LNCaP clone FGC (cell line): Measurements from ENCODE around the gene FGA.

ENCODE experiments used
- DNase-seq: peaks from one replicate; pipeline ENCODE4 v3.0.0-alpha.2; 2011; ENCODE audit warnings: low read depth
- H3K4me3 ChIP-seq: 2 replicates; pipeline ENCODE4 v1.5.1; 2011; ENCODE audit warnings: mild to moderate bottlenecking, low read depth, low read length, control low read depth
- CTCF ChIP-seq: IDR thresholded peaks from 2 replicates; pipeline ENCODE4 v1.5.1; 2012; ENCODE audit warnings: mild to moderate bottlenecking; ENCODE audit not compliant: control insufficient read depth, insufficient read depth; ENCODE audit errors: extremely low read depth

Gene FGA

GRCh38 chr4:154588198-154588597, 2.3 kb downstream of the FGA start:
- DNase-seq, result no peak
- no peak for TF ChIP-seq CTCF
- H3K4me3 ChIP-seq, result no peak overlapping the region

GRCh38 chr4:154586296-154587033, 4.1 kb downstream of the FGA start:
- no peak overlapping the region for H3K4me3 ChIP-seq
- DNase-seq, result no peak

GRCh38 chr4:154585369-154586018, 5.0 kb downstream of the FGA start:
- H3K4me3 ChIP-seq, result no peak overlapping the region
- DNase-seq, result no peak
- no peak for TF ChIP-seq CTCF

More at GRCh38 chr4:154586296-154587033, 4.1 kb downstream of the FGA start:
- no peak for TF ChIP-seq CTCF

GRCh38 chr4:154584259-154584658, 6.3 kb downstream of the FGA start:
- DNase-seq, result no peak
- TF ChIP-seq CTCF, result no peak
- no peak overlapping the region for H3K4me3 ChIP-seq

GRCh38 chr4:154583677-154584076, 6.9 kb downstream of the FGA start:
- no peak for TF ChIP-seq CTCF
- DNase-seq, result no peak
- no peak overlapping the region for H3K4me3 ChIP-seq

- no peak for TF ChIP-seq CTCF
- no peak for DNase-seq
- no peak overlapping the region for H3K4me3 ChIP-seq
Observed at GRCh38 chr4:154583230-154583629, 7.3 kb downstream of the FGA start.

- no peak for DNase-seq
- H3K4me3 ChIP-seq, result no peak overlapping the region
- TF ChIP-seq CTCF, result no peak
Observed at GRCh38 chr4:154582723-154583122, 7.8 kb downstream of the FGA start.
